K562 (cell line): ENCODE results near the gene CAMK2D. TPM values are rescaled to one million over a fixed set of nuclear protein-coding genes. Genes with fewer than 3 reads are reported as not detected.

ENCODE experiments used
- ATAC-seq: fragments of 200-7000 bp; cut with Tn5 transposase; 3 replicates; pipeline ENCODE4 v1.9.1; 2020; ENCODE audit warnings: moderate library complexity
- BruUV-seq: library from RNA; stranded (reverse); fragments of 400-500 nt; replicated peaks from 2 replicates; lab custom pipeline; 2021; lab: Mats Ljungman, UMichigan
- CTCF ChIA-PET: fragments of 300-600 bp; formaldehyde crosslinking; extraction: SDS; loops from one replicate; lab custom pipeline; 2021; ENCODE audit warnings: low intra/inter-chr PET ratio; lab: Yijun Ruan, JAX
- POLR2A ChIA-PET: fragments of 300-600, 350-650 bp; sonication (Branson Sonifier 250); formaldehyde crosslinking; extraction: SDS; loops from one replicate; lab custom pipeline; 2021; ENCODE audit warnings: antibody characterized with exemption, inconsistent platforms; lab: Yijun Ruan, JAX
- DNase-seq, 4 experiments: peaks; one replicate each; pipeline versions ENCODE4 v3.0.0 to v3.0.0-alpha.2; 2011 to 2018; ENCODE audit warnings: low spot score in 3 of 4, mixed read lengths in 3 of 4; ENCODE audit errors: extremely low read depth in 1 of 4
- FAIRE-seq: peaks from 2 replicates; lab custom pipeline; 2011; peaks lifted over from hg19 to GRCh38; lab: Jason Lieb, UNC
- H2AFZ ChIP-seq: 2 replicates; pipeline ENCODE4 v1.6.0; 2011; ENCODE audit warnings: low read depth, low read length, control low read depth, inconsistent platforms
- H3K27ac ChIP-seq: fragments of 200-600 bp; 3 replicates; pipeline ENCODE4 v1.8.0; 2011; ENCODE audit warnings: low read depth, mild to moderate bottlenecking, control low read depth, inconsistent platforms, low read length, moderate library complexity, mixed read lengths; ENCODE audit errors: extremely low read depth
- H3K27me3 ChIP-seq, 2 experiments: fragments of 300-600 bp in 1 of 2; 2 replicates in 1 of 2; 3 replicates in 1 of 2; pipeline versions ENCODE4 v1.6.0 to v1.8.0; 2011; ENCODE audit warnings: inconsistent platforms in 2 of 2, low read length in 2 of 2, mild to moderate bottlenecking in 1 of 2, mixed read lengths in 1 of 2, moderate library complexity in 1 of 2; ENCODE audit not compliant: control insufficient read depth in 2 of 2, insufficient read depth in 2 of 2
- H3K36me3 ChIP-seq: fragments of 300-600 bp; 3 replicates; pipeline ENCODE4 v1.8.0; 2011; ENCODE audit warnings: mild to moderate bottlenecking, low read length, inconsistent platforms; ENCODE audit not compliant: control insufficient read depth, insufficient read depth
- H3K4me1 ChIP-seq, 2 experiments: fragments of 200-600 bp in 1 of 2; replicated peaks in 1 of 2; 2 replicates in 1 of 2; 3 replicates in 1 of 2; pipeline versions ENCODE4 v1.5.1 to v1.8.0; 2011; ENCODE audit warnings: inconsistent platforms in 2 of 2, low read length in 2 of 2, mild to moderate bottlenecking in 1 of 2, mixed read lengths in 1 of 2, moderate library complexity in 1 of 2; ENCODE audit not compliant: control insufficient read depth in 2 of 2, insufficient read depth in 2 of 2
- H3K4me2 ChIP-seq: 2 replicates; pipeline ENCODE4 v1.6.1; 2011; ENCODE audit warnings: low read length, control low read depth, inconsistent platforms, mixed read lengths; ENCODE audit not compliant: insufficient read depth
- H3K4me3 ChIP-seq: fragments of 200-600 bp; sonication (generic), shearing (Covaris generic); 2 replicates; pipeline ENCODE4 v1.5.1; 2016; ENCODE audit warnings: control low read depth, inconsistent platforms
- H3K79me2 ChIP-seq: fragments of 200-600 bp; 3 replicates; pipeline ENCODE4 v1.8.0; 2011; ENCODE audit warnings: low read length, inconsistent platforms; ENCODE audit not compliant: control insufficient read depth, insufficient read depth
- H3K9ac ChIP-seq, 2 experiments: 2 replicates each; pipeline versions ENCODE4 v1.6.0 to v1.6.1; 2011; ENCODE audit warnings: low read depth in 2 of 2, low read length in 2 of 2, control low read depth in 1 of 2, inconsistent platforms in 1 of 2, mild to moderate bottlenecking in 1 of 2, mixed read lengths in 1 of 2; ENCODE audit not compliant: insufficient read depth in 1 of 2
- H3K9me1 ChIP-seq: one replicate; pipeline ENCODE4 v1.6.0; 2011; ENCODE audit warnings: inconsistent platforms, mild to moderate bottlenecking, low read length, moderate library complexity; ENCODE audit not compliant: control insufficient read depth, insufficient read depth
- H3K9me3 ChIP-seq: replicated peaks from 2 replicates; pipeline ENCODE4 v1.5.1; 2011; ENCODE audit warnings: low read depth, low read length, inconsistent platforms; ENCODE audit not compliant: control insufficient read depth, insufficient read depth
- H4K20me1 ChIP-seq: replicated peaks from 2 replicates; pipeline ENCODE4 v1.6.1; 2011; ENCODE audit warnings: low read length, inconsistent platforms, mixed read lengths; ENCODE audit not compliant: control insufficient read depth, insufficient read depth
- ATF1 ChIP-seq, 2 experiments: fragments of 450-650 bp in 1 of 2; IDR thresholded peaks; 2 replicates each; pipeline ENCODE4 v1.6.1; 2016; ENCODE audit warnings: missing compliant biosample characterization in 1 of 2, missing genetic modification characterization in 1 of 2
- CBX1 ChIP-seq: sonication (generic); IDR thresholded peaks from 2 replicates; pipeline ENCODE4 v1.6.1; 2016; ENCODE audit warnings: antibody characterized with exemption, low read depth, mild to moderate bottlenecking
- E2F3 ChIP-seq: fragments of 250-450 bp; sonication (Bioruptor Pico); IDR thresholded peaks from 2 replicates; pipeline ENCODE4 v1.4.0; 2020; ENCODE audit warnings: mild to moderate bottlenecking
- ETS2 ChIP-seq: IDR thresholded peaks from 2 replicates; pipeline ENCODE4 v1.6.1; 2016; ENCODE audit warnings: borderline replicate concordance, missing genetic modification characterization, mild to moderate bottlenecking, moderate library complexity, missing compliant biosample characterization; ENCODE audit not compliant: poor library complexity, severe bottlenecking
- HOXB6 ChIP-seq: fragments of 250-450 bp; sonication (Bioruptor Pico); IDR thresholded peaks from 2 replicates; pipeline ENCODE4 v1.5.1; 2022; ENCODE audit warnings: mild to moderate bottlenecking, borderline replicate concordance
- KLF13 ChIP-seq: fragments of 450-650 bp; IDR thresholded peaks from 2 replicates; pipeline ENCODE4 v1.6.1; 2016; ENCODE audit warnings: missing genetic modification characterization, low read depth, mild to moderate bottlenecking, missing compliant biosample characterization, moderate library complexity, borderline replicate concordance
- RCOR1 ChIP-seq, 2 experiments: IDR thresholded peaks; 2 replicates each; pipeline ENCODE4 v1.6.1; 2012; ENCODE audit warnings: low read depth in 2 of 2, low read length in 2 of 2, borderline replicate concordance in 1 of 2, improper control_type of control experiment in 1 of 2
- ZFP1 ChIP-seq: fragments of 450-650 bp; formaldehyde crosslinking; IDR thresholded peaks from 2 replicates; pipeline ENCODE4 v1.4.0; 2020; ENCODE audit warnings: mild to moderate bottlenecking, mixed read lengths
- WGBS: fragments of 100-300 bp; shearing (Covaris generic); methylation state at CpG from one replicate; pipeline ENCODE4 v1.1.6; 2016; ENCODE audit warnings: low coverage, mixed read lengths; ENCODE audit not compliant: insufficient coverage; ENCODE audit errors: missing lambda C conversion rate; 5-methylcytosine and 5-hydroxymethylcytosine counted together
- in situ Hi-C: fragments of 300-500 bp; cut with MboI; formaldehyde crosslinking; loops from 4 replicates; pipeline ENCODE4 v1.15.0; 2018; ENCODE audit warnings: inconsistent platforms, mixed read lengths
- intact Hi-C: fragments of 100-400 bp; cut with micrococcal nuclease; formaldehyde crosslinking; loops from 2 replicates; pipeline ENCODE4 v1.14.2; 2022
- polyA plus RNA-seq, 8 experiments: library from polyadenylated mRNA; depleted of rRNA in 4 of 8; stranded (reverse) in 5 of 8; unstranded in 3 of 8; fragments of >200 nt; fragmentation: Nextera tagmentation in 2 of 8; fragmentation: Illumina TruSeq in 1 of 8; extraction: Ambion mirVana in 2 of 8; extraction: Trizol in 1 of 8; gene quantifications; 2 replicates each; pipeline versions ENCODE4 v1.2.1 to v1.2.3, GENCODE V29; 2011 to 2014; ENCODE audit warnings: inconsistent platforms in 1 of 8, missing spikeins in 1 of 8
- total RNA-seq, 7 experiments: library from RNA; depleted of rRNA in 6 of 7; stranded (reverse); fragments of >200 nt in 6 of 7; fragmentation: Illumina TruSeq in 2 of 7; extraction: Trizol in 2 of 7; gene quantifications; 2 replicates each; pipeline versions ENCODE4 v1.2.1 to v1.2.3, GENCODE V29; 2011 to 2021; ENCODE audit warnings: low replicate concordance in 1 of 7

Gene CAMK2D
- total and polyA plus RNA-seq, 9 of the 15 experiments (the other 6 are each of a cell fraction or from before 2014, with no cell fraction given): 0.01 to 0.33 (median 0.04) TPM; not detected in 2

DNA sequence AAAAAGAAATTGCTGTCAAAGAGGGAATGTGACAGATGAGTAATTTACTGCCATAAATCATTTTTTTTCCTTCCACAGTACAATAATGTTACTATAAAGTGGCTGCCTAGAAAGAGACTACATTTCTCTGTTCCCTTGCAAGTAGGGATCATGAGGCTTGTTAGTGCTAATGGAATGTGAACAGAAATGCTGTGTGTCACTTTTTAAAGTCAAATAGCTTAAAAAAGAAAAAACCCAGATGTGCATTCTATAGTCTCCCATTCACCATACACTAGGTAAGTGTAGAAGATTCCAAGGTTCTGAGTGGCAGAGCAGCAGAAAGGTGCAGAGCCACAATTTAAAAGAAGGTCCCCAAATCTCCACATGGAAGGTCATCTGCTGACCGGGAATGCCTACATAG lies 328.4 kb downstream of the CAMK2D start (continued):
- TF ChIP-seq E2F3 (CRISPR knock-in tag) (no peak), ATF1 (CRISPR knock-in tag; IDR thresholded peaks at IDR 0.05) (no peak), ATF1 (tag; IDR thresholded peaks at IDR 0.05) (no peak), ETS2 (tag) (no peak), RCOR1 (IDR thresholded peaks at IDR 0.05; ENCODE audit: borderline replicate concordance in 1 of 2, low read depth in 2 of 2, low read length in 2 of 2) (no peak)

DNA sequence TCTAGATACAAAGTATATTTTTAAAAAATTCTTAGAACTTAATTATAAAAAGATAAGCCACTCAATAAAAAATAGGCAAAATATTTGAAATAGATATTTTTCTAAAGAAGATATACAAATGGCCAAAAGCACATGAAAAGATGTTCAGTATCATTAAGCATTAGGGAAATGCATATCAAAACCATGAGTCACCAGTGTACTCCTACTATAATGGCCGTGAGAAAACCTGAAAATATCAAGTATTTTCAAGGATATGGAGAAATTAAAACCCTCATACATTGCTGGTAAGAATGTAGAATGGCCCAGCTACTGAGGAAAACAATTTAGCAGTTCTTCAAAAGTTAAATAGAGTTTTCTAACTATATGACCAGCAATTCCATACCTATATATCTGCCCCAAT lies 337.9 kb downstream of the CAMK2D start:
- Histone ChIP-seq H3K4me2 (no peak overlapping the region), H3K27ac (no peak overlapping the region), H3K9ac (no peak overlapping the region), H2AFZ (no peak overlapping the region), H3K36me3 (no peaks in the 10 kb centered on the region), H4K20me1 (no peaks in the 10 kb centered on the region), H3K79me2 (no peaks in the 10 kb centered on the region), H3K27me3 (no peaks in the 10 kb centered on the region), H3K9me1 (no peaks in the 10 kb centered on the region), H3K9me3 (no peaks in the 10 kb centered on the region), H3K4me1 (no peaks in the 10 kb centered on the region), H3K4me3 (no peak overlapping the region)
- TF ChIP-seq HOXB6 (no peak), CBX1 (no peak), ZFP1 (CRISPR knock-in tag) (no peak), KLF13 (no peak)
- ChIA-PET POLR2A (no interaction called here), CTCF (no interaction called here)
- DNase-seq (no peak), ATAC-seq (no peak), FAIRE-seq (no peak)
- intact Hi-C loops: no loop called here
- 0% methylated on average over 1 of the region's 1 CpG for WGBS
- no TSS peak for BruUV-seq
- in situ Hi-C loops: loop anchor here (25.0 kb wide), 1 partner anchor 964 kb away; no protein-coding TSS in a partner anchor
